HG02973 (cell line): Measurements from ENCODE around the gene GADD45GIP1.
"Not testable (repeated sequence)": the region's sequence is repeated elsewhere in the genome, so short reads cannot be mapped to it uniquely, and the experiment has no call there.

ENCODE experiments used
- ATAC-seq: cut with Tn5 transposase; IDR thresholded peaks from one replicate; pipeline ENCODE4 v1.9.1; 2021; ENCODE audit warnings: moderate library complexity; ENCODE audit not compliant: unreplicated experiment

GADD45GIP1 gene

DNA sequence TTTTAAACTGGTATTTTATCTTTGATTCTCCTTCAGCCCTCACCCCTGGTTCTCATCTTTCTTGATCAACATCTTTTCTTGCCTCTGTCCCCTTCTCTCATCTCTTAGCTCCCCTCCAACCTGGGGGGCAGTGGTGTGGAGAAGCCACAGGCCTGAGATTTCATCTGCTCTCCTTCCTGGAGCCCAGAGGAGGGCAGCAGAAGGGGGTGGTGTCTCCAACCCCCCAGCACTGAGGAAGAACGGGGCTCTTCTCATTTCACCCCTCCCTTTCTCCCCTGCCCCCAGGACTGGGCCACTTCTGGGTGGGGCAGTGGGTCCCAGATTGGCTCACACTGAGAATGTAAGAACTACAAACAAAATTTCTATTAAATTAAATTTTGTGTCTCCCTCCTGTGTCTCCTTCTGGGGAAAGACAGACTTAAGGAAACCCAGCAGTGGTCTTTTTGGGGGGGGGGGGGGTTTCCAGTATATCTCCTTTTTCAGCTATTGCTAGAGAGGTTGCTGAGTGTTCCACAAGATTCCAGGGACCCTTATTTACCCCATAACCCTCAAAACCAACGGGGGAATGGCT lies 12.8 kb downstream of the GADD45GIP1 start:
- no peak for ATAC-seq

DNA sequence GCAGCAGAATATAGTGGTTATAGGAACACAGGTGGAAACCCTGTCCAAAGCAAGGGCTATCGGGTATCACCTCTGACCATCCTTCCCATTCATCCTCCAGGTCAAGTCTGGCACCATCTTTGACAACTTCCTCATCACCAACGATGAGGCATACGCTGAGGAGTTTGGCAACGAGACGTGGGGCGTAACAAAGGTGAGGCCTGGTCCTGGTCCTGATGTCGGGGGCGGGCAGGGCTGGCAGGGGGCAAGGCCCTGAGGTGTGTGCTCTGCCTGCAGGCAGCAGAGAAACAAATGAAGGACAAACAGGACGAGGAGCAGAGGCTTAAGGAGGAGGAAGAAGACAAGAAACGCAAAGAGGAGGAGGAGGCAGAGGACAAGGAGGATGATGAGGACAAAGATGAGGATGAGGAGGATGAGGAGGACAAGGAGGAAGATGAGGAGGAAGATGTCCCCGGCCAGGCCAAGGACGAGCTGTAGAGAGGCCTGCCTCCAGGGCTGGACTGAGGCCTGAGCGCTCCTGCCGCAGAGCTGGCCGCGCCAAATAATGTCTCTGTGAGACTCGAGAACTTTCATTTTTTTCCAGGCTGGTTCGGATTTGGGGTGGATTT lies 13.5 kb downstream of the GADD45GIP1 start:
- no peak for ATAC-seq

DNA sequence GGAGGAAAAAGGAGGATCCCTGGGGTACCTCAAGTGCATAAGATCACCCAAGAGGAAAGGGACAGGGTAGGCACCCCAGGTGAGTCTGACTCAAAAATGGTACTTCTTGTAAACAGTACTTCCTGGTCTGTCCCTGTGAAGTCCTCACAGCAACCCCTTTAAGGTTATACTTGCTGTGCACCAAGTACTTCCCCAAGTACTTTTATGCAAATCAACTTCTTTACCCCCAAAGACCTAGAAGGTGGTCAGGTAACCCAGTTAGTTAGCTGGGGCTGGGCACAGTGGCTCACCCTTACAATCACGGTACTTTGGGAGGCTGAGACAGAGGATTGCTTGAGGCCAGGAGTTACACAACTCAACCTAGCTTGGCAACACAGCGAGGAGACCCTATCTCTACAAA lies 16.1 kb downstream of the GADD45GIP1 start:
- no peak for ATAC-seq

DNA sequence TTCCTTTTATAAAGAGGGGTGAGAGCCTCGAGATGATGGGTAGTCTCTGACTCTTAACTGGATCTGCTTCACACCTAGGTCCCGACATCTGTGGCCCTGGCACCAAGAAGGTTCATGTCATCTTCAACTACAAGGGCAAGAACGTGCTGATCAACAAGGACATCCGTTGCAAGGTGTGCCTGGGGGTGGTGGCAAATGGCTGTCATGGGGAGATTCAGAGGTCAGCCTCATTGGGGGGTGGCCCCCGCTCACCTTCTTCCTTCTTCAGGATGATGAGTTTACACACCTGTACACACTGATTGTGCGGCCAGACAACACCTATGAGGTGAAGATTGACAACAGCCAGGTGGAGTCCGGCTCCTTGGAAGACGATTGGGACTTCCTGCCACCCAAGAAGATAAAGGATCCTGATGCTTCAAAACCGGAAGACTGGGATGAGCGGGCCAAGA lies 17.0 kb downstream of the GADD45GIP1 start:
- no peak for ATAC-seq

DNA sequence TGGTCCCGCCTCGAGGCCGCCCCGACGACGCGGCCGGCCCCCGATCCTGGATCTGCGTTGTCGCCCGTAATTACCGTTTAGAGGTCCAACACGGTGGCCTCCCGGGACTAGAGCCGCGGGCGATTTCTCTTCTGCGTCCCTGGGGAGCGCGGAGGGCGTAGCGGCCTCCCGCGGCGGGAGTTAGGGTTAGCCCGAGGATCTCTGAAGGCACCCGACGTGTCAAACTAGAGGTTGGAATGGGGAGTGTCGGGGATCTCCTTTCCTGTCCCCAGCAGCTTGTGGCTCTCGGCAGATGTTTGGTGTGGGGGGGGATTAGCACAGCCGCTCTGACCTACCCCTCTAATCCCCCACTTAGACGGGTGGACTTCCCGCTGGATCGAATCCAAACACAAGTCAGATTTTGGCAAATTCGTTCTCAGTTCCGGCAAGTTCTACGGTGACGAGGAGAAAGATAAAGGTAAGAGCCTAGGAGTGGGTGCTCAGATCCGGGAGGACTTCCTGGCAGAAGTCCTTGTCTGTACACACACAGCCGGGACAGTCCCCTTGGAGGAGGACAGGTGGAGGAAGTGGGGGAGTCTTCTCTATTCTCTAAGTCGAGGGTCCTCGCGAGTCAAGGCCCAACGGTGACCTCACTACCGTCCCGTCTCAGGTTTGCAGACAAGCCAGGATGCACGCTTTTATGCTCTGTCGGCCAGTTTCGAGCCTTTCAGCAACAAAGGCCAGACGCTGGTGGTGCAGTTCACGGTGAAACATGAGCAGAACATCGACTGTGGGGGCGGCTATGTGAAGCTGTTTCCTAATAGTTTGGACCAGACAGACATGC lies 18.0 kb downstream of the GADD45GIP1 start:
- no peak for ATAC-seq

DNA sequence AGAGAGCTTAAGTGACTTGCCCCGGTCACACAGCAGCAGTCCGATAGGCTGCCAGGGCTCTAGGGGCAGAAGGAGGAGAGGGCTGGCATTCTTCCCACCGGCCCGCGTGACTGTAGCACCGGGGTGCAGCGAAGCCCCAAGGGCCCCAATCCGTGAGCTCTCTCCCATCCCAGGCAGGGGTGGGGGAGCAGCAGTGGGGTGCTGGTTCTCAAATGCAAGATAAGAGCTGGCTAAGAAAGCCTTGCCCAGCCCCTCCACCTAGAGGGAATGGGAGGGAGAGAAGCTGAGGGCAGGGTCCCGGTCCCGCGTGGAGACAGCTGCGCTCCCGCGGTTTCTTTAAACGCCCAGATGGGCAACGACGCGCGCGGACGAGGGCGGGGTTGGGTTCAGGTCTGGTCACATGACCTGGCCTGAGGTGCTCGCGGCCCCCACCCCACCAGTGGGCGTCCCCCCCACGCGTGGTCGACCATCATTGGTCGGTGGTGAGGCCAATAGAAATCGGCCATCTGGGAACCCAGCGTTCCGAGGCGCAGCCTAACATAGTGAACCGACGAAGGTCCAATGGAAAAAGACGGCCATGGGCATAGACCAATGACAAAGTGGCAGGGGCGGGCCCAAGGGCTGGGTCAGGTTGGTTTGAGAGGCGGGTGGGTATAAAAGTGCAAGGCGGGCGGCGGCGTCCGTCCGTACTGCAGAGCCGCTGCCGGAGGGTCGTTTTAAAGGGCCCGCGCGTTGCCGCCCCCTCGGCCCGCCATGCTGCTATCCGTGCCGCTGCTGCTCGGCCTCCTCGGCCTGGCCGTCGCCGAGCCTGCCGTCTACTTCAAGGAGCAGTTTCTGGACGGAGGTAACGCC lies 18.9 kb downstream of the GADD45GIP1 start, which contains the start of gene CALR:
Gene CALR, plus strand, starts transcription at position 683 of the 852 bp plus-strand sequence. Its CDS starts 71 bp downstream, at position 754.
- peak; percentile 76 for ATAC-seq

DNA sequence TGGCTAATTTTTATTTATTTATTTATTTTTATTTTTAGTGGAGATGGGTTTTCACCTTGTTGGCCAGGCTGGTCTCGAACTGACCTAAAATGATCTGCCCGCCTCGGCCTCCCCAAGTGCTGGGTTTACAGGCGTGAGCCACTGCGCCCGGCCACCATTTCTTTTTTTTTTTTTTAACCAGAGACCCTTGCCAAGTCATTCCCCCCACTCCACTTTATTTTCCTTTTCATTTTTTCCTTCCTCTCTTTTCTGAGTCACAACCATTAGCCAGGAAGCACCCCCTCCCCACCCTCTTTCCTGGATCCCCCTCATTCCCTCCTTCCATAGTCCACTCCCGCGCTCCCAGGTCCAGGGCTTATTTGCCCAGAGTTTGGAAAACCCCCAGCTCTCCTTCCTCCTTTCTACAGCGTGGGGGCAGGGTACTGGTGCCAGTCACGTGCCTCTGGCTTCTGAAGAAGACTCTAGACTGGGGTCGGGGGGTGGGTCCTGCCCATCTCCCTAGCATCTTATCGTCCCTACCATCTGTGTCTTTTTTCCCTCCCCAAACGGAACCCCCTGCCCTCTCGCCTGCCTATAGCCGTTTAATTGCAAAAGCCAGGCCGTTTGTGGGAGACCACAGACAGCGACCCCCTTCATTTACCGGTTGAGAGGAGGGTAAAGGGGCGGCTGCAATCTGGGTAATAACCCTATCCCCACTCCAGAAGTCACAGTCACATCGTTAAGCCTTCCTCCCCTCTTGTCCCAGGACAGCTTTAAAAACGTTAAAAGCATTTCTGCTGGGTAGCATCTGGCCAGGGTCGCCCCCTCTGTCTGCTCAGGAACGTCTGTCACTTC lies 19.7 kb downstream of the GADD45GIP1 start:
- no peak for ATAC-seq

DNA sequence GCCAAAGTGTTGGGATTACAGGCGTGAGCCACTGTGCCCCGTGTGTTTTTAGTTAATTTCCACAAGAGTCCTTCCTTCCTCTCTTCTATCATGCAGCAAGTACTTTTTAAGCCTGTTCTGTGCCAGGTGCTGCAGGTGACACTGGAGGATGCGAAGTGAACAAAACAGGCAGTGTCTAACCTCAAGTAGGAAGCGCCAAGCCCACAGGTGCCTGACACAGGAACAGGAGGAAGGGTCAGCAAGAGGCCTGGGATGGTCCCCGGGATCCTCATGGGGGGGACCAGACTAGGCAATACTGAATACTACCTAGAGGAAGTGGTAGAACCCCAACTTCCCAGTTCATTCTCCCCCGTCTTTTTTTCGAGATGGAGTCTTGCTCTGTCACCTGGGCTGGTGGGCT lies 20.4 kb downstream of the GADD45GIP1 start:
- ATAC-seq = no peak

DNA sequence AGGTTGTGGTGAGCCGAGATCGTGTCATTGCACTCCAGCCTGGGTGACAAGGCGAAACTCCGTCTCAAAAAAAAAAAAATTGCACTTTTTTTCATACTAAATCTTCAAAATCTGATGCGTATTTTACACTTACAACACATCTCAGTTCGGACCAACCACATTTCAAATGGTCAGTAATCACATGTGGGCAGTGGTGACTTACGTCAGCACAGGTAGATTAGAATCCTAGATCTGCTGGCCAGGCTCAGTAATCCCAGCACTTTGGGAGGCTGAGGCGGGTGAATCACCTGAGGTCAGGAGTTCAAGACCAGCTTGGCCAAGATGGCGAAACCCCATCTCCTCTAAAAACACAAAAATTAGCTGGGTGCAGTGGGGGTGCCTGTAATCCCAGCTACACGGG lies 22.0 kb downstream of the GADD45GIP1 start:
- no peak for ATAC-seq

DNA sequence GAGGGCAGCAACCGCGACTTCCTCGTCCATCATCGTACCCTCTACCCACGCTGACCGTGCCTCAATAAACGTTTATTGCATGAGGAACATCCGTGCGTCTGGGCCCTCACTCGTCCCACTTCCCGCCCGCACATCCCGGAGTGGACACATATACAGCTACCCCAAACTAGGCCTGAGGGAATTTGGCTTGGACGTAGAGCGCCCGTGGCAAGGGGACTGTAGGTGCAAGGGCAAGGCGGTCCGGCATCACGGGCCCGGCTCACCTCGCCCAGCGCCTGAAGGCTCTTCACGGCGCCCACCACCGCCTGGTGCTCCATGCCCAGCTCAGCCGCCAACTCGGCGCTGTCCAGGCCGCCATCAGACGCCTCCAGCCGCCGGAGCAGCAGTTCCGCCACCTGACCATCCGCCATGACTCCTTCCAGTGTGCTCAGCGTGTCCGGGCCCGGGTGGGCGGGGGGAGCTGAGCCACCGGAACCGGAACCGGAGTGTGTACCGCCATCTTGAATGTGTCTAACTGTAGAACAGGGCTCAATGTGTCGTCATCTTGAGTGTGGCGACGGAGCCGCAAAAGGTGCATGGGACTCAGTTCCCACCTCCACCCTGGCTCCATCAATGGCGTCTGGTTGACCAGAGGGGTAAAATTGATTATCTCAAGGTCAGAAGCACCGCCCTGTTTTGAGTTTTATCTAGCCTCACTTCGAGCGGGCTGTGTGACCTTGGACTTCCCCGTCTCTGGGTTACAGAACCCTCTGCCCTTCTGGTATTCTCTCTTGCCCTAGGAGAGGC lies 23.5 kb downstream of the GADD45GIP1 start, which contains the start of gene FARSA:
Gene FARSA, minus strand, starts transcription at position 425 of the 786 bp plus-strand sequence. Its CDS starts 15 bp downstream, at position 410.
- no peak for ATAC-seq

DNA sequence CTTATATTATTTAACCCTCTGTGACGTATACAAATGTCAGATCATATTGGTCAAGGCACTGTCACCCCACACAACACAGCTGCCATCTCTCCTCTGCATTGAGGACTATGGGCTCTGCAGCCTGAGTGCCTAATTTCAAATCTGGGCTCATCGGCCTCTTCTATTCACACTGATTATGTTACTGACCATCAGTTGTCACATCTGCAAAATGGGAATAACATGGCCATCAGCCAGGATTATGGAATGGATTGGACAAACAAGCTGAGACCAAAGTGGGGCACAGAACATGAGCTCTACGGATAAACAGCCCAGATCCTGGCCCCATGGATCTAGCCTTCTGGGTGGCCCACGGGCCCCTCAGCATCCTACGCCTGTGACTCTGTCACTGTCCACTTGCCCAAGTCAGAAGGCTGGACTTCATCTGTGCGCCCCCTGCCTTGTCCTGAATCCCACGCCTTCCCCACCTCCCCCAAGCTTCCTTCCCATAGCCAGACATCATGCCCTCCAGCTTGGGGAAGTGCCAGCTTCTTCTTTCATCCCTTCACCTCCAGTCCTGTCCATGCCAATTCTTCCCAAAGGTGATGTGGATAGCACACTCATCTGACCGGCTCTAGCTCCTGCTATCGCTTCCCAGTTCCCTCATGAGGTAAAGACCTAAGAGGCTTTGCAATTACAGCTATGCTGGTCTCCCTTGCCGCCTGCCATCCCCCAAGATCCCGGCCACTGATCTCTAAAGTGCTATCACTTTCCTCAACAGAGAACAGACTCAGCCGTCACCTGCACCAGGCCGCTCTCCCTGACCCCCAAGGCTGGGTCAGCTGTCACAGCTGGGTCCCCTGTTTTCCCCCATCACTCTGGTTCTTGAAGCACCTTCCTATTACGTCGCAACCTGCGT lies 24.4 kb downstream of the GADD45GIP1 start:
- ATAC-seq = no peak

DNA sequence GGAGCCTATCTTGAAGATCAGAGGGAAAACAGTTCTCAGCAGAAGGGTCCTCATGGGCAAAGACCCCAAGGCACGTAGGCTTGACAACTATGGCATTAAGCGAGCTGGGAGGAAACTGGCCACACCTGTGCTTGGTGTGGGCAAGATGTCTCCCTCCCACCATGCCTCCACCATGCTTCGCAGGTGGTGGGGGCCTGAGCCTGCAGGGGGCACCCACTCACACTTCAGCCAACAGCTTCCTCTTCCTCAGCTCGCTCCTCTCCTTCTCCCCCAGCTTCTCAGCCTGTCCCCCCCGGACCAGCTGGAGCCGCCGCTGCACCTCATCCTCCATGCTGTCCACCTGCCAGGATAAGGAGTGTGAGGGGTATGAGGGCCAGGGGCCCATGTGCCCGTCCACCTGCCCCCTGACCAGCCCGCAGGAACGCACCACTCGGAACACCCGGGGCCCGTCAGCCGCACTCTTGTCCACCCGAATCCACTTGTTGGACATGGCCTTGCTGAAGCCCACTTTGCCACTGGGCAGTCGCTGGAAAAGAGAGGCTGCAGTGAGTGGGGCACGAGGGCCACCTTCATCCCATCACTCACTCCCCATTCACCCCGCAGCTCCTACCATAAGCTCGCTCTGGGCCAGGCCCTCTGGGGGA lies 26.9 kb downstream of the GADD45GIP1 start:
- ATAC-seq = no peak

DNA sequence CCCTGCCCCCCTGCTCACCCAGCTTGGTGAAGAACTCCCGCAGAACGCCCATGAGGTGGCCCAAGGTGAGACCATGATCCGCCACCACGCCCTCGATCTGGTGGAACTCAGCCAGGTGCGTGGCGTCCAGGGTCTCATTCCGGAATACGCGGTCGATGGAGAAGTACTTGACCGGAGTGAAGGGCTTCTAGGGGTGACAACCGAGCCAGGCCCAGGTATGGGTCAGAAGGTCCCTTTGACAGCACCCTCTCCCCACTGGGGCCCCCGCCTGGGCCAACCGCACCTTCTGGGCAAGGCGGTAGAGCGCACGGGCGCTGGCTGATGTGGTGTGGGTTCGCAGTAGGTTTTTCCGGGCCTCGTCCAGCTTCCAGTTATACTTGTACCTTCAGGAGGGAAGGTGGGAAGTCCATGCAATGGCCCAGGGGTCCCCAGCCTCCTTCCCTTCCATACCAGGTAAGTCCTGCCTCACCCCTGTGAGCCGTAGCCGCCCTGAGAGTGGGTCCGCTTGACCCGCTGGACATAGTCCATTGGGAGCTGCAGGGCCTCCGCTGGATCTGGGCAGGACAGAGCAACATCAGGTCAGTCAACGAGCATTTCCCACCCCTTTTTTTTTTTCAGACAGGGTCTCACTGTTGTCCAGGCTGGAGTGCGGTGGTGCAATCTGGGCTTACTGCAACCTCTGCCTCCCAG lies 32.3 kb downstream of the GADD45GIP1 start:
- no peak for ATAC-seq

DNA sequence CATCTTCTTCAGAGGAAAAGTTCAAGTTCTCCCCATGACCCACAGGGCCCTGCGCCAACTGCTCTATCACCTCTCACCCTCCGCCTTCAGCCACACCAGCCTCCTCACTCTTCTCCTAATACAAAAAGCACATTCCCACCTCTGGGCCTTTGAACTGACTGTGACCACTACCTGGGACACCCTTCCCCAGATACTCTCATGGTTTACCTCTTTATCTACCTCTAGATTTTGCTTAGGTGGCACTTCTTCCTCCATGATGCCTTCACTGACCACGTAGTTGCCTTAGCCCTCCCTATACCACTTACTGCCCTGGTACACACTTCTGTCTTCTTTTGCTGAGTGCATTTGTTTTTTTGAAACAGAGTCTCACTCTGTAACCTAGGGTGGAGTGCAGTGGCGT lies 34.1 kb downstream of the GADD45GIP1 start:
- no peak for ATAC-seq

DNA sequence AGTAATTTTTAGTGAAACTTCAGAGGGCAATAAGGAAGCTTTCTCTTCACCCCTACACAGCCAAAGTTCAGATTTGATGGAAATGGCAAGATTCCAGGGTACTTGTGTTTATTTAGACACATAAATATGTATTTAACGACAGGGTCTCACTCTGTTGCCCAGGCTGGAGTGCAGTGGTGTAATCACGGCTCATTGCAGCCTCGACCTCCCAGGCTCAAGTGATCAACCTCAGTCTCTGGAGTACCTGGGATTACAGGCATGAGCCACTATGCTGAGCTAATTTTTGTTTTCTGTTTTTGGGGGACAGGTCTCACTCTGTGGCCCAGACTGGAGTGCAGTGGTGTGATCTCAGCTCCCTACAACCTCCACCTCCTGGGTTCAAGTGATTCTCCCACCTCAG lies 36.0 kb downstream of the GADD45GIP1 start:
- no peak for ATAC-seq

DNA sequence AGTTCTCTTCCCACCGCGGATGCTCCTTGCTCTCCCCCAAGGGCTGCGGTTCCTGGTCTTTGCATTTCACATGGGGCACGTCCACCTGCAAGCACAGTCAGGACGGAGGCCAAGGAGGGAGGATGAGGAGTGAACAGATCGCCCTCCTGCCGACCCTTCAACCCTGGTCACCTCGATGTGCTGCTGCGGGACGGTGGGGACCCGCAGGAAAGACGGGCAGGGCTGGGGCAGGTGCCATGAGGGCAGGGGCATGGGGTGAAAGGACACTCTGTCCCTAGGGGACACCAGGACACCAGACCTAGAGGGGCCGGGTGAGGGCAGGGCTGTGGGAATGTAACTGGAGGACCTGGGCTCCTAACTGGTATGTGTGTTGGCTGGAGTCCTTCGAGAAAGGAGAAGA lies 38.8 kb downstream of the GADD45GIP1 start:
- ATAC-seq = no peak

DNA sequence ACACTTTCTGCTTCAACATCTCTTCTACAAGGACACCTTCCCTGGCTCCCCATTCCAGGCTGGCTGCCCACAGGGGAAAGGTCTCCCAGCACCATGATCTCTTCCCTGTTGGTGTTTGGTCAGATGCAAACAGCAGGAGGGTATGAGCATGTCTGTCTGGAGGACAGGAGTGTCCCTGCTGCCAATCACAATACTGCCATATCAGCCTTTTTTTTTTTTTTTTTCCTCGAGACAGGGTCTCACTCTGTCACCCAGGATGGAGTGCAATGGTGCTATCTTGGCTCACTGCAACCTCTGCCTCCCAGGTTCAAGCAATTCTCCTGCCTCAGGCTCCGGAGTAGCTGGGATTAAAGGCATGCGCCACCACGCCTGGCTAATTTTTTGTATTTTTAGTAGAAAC lies 41.2 kb downstream of the GADD45GIP1 start:
- not testable (repeated sequence) for ATAC-seq
